Activated naive CD8-positive, alpha-beta T cell treated with anti-CD3 and anti-CD28 coated beads, Interleukin-2, amount 10 ng/mL, durations not matched to agents 7 days and 5 days (primary cell): Measurements from ENCODE around the gene NXPH3. TPM values are rescaled to one million over a fixed set of nuclear protein-coding genes. Genes with fewer than 3 reads are reported as not detected.

Source experiments
- ATAC-seq: fragments of 150-1000 bp; cut with Tn5 transposase; one replicate; pipeline ENCODE4 v1.10.0; 2021; ENCODE audit warnings: low read depth, moderate library complexity
- POLR2A ChIA-PET: fragments of 350-600 bp; sonication (Branson Sonifier 250); formaldehyde crosslinking; loops from one replicate; lab custom pipeline; 2021; ENCODE audit warnings: antibody characterized with exemption; lab: Charles Lee
- DNase-seq: peaks from one replicate; pipeline ENCODE4 v3.0.0; 2021
- H3K27ac Mint-ChIP-seq: one replicate; pipeline ENCODE4 v1.8.0; 2022; ENCODE audit warnings: mild to moderate bottlenecking, mixed read lengths
- H3K27me3 Mint-ChIP-seq: one replicate; pipeline ENCODE4 v1.8.0; 2022; ENCODE audit warnings: mild to moderate bottlenecking, moderate library complexity, mixed read lengths
- H3K36me3 Mint-ChIP-seq: one replicate; pipeline ENCODE4 v1.8.0; 2021; ENCODE audit warnings: mild to moderate bottlenecking, mixed read lengths
- H3K4me1 Mint-ChIP-seq: one replicate; pipeline ENCODE4 v1.8.0; 2021; ENCODE audit warnings: mixed read lengths
- H3K4me3 Mint-ChIP-seq: one replicate; pipeline ENCODE4 v1.8.0; 2022; ENCODE audit warnings: mild to moderate bottlenecking, moderate library complexity, mixed read lengths
- H3K9me3 Mint-ChIP-seq: one replicate; pipeline ENCODE4 v1.8.0; 2021; ENCODE audit warnings: mixed read lengths
- total RNA-seq, 2 experiments: library from RNA; stranded (reverse); gene quantifications; one replicate each; pipeline ENCODE4 v1.2.3, GENCODE V29; 2021

The NXPH3 gene
- total RNA-seq, 2 experiments from 2014 or later, result 0.14 TPM; not detected in 1

DNA sequence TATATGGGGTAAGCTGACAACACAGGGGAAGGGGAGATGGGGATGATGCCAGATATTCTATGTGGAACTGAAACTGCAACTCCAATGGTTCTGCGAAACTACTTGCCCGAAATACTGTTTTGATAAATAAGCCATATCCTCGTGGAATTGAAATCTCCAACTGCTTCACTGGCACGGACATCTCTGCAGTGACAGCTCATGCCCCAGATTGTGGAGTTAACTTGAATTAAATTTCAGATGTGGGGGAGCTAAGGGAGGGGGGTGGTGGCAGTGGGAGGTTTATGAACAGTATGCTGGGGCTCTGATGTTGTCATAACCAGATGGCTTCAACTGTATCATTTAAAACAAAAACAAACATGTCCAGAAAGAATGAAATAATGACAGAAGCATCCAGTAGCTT is 21.8 kb downstream of the NXPH3 start:
- no peak for ATAC-seq
- no peaks in the 10 kb centered on the region for H3K9me3 Mint-ChIP-seq
- H3K4me1 Mint-ChIP-seq, result no peaks in the 10 kb centered on the region
- no peak overlapping the region for H3K4me3 Mint-ChIP-seq
- POLR2A ChIA-PET, result no interaction called here
- peaks cover 13% of the 10 kb centered on the region for H3K36me3 Mint-ChIP-seq
- H3K27me3 Mint-ChIP-seq, result no peaks in the 10 kb centered on the region
- DNase-seq, result no peak
- H3K27ac Mint-ChIP-seq, result no peak overlapping the region

DNA sequence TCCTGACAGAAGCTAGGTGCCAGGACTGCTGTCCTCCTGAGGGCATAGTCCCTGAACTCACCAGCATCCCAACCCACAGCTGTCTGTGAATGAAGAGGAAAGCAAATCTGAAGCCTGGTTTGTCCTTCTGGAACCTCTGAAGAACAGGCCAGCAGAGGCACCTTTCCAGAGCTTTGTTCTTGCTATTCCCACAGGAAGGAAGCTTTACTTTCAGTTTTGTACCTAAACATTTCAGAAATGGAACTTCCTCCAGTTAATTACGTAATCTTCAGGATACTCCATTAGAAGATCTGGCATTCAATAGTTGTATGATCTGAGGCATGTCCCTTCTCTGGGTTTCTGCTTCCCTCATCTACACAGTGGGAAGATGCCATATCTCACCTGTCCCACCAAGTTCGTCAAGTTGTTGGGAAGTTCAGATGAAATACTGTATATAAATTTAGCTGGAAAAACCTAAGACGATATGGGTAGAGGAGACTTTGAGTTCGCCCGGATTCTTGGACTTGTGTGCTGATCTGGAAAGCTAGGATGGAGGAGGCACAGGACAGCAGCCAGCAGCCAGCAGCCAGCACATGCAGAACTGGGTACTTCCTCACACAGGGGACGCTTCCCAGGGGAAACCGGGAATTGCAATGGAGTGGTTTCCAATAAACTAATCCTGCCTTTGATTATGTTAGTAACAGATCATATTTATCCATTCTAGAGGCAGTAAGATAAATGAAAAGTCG is 22.4 kb downstream of the NXPH3 start:
- no peak overlapping the region for H3K4me3 Mint-ChIP-seq

DNA sequence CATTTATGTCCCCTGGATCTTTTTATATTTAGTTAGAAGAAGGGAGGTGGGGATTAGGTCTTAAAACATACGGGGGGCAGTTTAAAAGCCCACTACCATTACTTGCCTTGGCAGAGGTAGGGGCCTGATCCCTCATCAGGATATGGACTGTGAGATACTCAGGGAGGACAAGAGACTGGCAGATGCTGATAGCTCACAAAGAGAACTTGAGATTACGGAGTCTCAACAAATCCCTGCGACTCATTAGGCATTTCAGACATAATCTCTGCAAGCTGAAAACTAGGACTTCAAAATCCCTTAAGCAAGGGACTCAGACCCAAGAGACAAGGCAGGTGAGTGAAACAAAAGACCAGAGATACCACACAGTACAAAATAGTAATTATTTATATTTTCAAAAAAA is 23.2 kb downstream of the NXPH3 start:
- H3K27ac Mint-ChIP-seq, result no peak overlapping the region
- no peaks in the 10 kb centered on the region for H3K27me3 Mint-ChIP-seq
- no peaks in the 10 kb centered on the region for H3K9me3 Mint-ChIP-seq
- H3K4me3 Mint-ChIP-seq, result no peak overlapping the region
- no peak for ATAC-seq
- POLR2A ChIA-PET, result no interaction called here
- no peak for DNase-seq
- H3K4me1 Mint-ChIP-seq, result peaks cover 3% of the 10 kb centered on the region
- H3K36me3 Mint-ChIP-seq, result peaks cover 18% of the 10 kb centered on the region

More for the DNA sequence above, 22.4 kb downstream of the NXPH3 start:
- no peaks in the 10 kb centered on the region for H3K9me3 Mint-ChIP-seq
- POLR2A ChIA-PET, result no interaction called here
- H3K27me3 Mint-ChIP-seq, result no peaks in the 10 kb centered on the region
- H3K4me1 Mint-ChIP-seq, result peaks cover 3% of the 10 kb centered on the region
- peaks cover 18% of the 10 kb centered on the region for H3K36me3 Mint-ChIP-seq
- DNase-seq, result no peak
- H3K27ac Mint-ChIP-seq, result no peak overlapping the region
- ATAC-seq, result no peak

DNA sequence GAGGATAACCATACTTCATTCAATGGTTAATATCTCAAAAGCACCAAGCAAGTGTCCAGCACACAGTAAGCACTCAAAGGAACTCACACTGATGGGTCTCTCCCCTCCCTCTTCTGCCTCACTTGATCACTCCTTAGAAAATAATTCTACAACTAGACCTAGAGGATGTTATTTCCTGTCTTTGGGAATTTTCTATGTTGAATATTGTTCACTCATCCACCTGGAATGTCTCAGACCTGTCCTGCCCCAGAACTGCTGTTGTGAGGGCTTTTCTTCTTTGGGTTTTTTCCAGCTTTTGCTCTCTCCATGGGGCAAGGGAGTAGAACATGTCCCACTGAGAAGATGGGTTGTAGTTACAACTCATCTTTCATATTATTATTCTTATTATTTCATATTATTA is 25.3 kb downstream of the NXPH3 start:
- Mint-ChIP-seq H3K36me3 (peaks cover 24% of the 10 kb centered on the region), H3K4me1 (peaks cover 3% of the 10 kb centered on the region), H3K9me3 (no peaks in the 10 kb centered on the region), H3K27ac (no peak overlapping the region), H3K27me3 (no peaks in the 10 kb centered on the region), H3K4me3 (no peak overlapping the region)
- POLR2A ChIA-PET, result no interaction called here
- no peak for DNase-seq
- ATAC-seq, result no peak

DNA sequence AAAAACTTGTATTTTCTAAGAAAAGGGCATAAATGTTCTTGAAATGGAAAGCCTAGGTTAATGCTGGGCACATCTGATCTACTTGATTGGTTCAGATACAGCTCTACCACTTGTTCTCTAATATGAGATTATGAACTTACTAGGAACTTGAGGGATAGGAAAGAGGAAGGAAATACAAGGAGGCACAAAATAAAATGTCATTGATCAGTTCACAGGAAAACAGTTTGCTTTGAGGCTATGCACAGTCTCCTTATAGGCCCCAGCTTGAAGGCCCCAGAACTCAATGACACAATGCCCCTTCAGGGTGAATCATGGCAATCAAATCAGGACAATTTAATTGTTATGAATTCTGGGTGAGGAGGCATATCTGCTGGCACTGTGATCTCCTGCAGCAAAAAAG is 27.1 kb downstream of the NXPH3 start:
- Mint-ChIP-seq H3K4me1 (peaks cover 3% of the 10 kb centered on the region), H3K27me3 (no peaks in the 10 kb centered on the region), H3K4me3 (no peak overlapping the region), H3K27ac (peak overlapping the region; percentile 23), H3K36me3 (peaks cover 20% of the 10 kb centered on the region), H3K9me3 (no peaks in the 10 kb centered on the region)
- POLR2A ChIA-PET, result interaction anchor here (0.6 kb wide), 1 partner anchor 75 kb away, joined by 4 read pairs; no protein-coding TSS in a partner anchor
- DNase-seq, result no peak
- ATAC-seq, result no peak

DNA sequence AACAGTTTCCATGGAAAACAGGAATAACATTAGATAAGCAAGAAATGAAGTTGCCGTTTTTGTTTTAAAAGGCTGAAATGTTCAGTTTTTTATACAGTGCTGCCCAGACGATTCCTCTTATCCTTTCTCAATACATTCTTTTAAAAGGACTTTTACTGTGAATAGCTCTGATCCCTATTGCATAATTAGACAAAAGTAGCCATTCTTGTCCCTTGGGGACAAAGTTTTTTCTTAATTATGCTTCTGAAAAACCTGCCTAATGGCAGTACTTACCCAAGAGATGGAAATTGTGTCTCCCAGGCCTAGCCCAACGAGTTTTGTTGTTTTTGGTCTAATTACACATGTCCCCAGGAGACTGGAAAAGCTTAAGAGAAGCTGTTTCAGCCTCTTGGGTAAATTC is 27.6 kb downstream of the NXPH3 start:
- H3K9me3 Mint-ChIP-seq, result no peaks in the 10 kb centered on the region
- no peak for DNase-seq
- H3K36me3 Mint-ChIP-seq, result peaks cover 20% of the 10 kb centered on the region
- ATAC-seq, result no peak
- no peaks in the 10 kb centered on the region for H3K27me3 Mint-ChIP-seq
- no peak overlapping the region for H3K4me3 Mint-ChIP-seq
- no peak overlapping the region for H3K27ac Mint-ChIP-seq
- POLR2A ChIA-PET, result interaction anchor here (0.6 kb wide), 1 partner anchor 74 kb away, joined by 4 read pairs; no protein-coding TSS in a partner anchor
- peaks cover 3% of the 10 kb centered on the region for H3K4me1 Mint-ChIP-seq

DNA sequence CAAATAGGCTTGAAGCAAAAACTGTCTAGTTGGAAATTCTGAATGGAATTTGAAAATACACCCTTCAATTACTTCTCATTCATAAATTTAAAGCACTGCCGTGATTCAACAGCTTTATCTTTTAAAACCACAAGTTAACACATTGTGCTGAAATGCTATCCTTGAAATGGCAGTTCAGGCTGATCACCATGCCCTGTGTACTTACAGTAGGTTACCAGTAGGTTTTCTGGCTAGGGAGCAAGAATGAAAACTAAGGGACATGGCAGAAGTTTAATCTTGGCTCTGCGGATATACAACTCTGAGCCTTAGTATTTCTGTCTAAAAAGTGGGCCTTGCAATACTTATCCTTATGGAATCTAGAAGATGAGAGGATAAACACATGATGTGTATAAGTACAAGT is 28.0 kb downstream of the NXPH3 start:
- DNase-seq, result no peak
- Mint-ChIP-seq H3K27ac (no peak overlapping the region), H3K4me1 (peaks cover 3% of the 10 kb centered on the region), H3K36me3 (peaks cover 20% of the 10 kb centered on the region), H3K27me3 (no peaks in the 10 kb centered on the region), H3K4me3 (no peak overlapping the region), H3K9me3 (no peaks in the 10 kb centered on the region)
- no peak for ATAC-seq
- POLR2A ChIA-PET, result no interaction called here

DNA sequence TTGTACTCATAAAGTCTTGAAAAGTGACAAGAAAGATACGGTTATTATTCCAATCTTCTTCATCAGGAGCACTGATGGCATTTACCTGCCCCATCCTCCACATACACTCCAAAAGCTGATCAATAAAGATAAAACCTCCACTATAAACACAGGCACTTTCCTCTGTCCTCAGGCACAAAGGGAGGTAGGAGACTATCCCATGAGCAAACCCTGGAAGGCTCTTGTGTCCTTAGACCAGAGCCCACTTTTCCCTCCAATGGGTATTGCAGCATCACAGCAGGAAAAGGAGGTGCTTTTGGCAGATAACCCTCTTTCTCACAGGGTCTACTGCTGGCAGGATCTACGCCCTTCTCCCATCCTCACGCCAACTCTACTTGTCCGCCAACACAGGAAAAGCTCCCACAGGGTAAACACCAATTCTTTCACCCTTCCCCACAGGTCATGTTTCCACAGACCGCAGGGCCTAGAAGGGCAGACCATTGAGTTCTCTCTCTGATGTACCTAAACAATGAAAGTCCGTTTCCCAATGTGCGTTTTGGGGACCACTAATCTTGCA is 28.7 kb downstream of the NXPH3 start:
- Mint-ChIP-seq H3K27me3 (no peaks in the 10 kb centered on the region), H3K27ac (no peak overlapping the region), H3K4me3 (no peak overlapping the region), H3K9me3 (no peaks in the 10 kb centered on the region), H3K4me1 (peaks cover 3% of the 10 kb centered on the region), H3K36me3 (peaks cover 23% of the 10 kb centered on the region)
- DNase-seq (no peak), ATAC-seq (no peak)
- POLR2A ChIA-PET, result no interaction called here

DNA sequence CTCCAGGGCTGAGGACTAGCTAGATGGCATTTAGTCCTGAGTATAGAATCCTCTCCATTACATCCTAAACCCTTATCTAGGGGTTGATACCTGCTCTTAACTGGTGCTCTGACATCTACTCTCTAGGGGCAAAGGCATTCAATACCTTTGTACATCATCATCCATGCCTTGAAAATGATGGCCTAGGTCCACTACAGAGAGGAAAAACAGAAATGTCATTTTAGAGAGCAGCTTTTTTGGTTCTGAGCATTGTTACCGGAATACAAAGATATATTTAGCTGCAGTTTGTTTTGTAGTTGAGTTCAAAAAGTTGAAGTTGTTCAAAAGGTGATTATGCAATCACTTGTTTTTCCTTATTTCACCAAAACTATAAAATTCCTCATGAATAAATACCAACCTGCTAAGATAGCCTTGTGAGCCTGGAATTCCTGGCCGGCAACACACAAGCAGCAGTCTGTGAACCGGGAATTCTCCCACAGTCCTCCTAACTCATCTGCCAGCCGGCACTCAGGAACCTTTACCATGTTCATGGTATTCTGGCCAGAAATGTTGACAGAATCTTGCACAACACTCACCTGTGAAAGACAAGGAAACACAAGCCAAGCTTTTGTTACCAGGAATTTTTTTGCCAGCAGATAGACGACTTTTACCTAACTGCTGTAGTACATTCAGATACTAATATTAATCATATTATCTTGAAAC is 35.4 kb downstream of the NXPH3 start:
- Mint-ChIP-seq H3K4me1 (peaks cover 3% of the 10 kb centered on the region), H3K9me3 (no peaks in the 10 kb centered on the region)
- POLR2A ChIA-PET, result interaction anchor here (0.6 kb wide), 1 partner anchor 1510 kb away, joined by 3 read pairs; the partner anchor contains the start of gene CBX1

DNA sequence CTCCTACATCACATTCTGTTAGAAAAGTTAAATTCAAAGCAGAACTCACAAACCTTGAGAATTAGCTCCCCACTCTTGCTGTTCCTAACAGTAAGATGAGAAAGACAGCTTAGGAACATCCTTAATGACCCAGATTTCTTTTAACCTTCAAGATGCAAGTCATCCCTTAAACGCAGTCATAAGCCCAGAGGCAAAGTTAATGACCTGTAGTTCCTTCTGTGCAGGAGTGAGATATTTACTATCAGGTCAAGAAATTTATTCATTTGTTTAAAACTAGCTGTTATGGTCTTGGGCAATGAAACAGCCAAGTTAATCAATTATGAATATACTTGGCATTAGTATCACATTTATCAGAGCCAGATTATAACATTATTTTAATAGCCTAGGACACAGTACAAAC is 37.1 kb downstream of the NXPH3 start:
- DNase-seq, result no peak
- Mint-ChIP-seq H3K27me3 (no peaks in the 10 kb centered on the region), H3K27ac (no peak overlapping the region), H3K9me3 (no peaks in the 10 kb centered on the region), H3K4me3 (no peak overlapping the region), H3K4me1 (peaks cover 6% of the 10 kb centered on the region), H3K36me3 (peaks cover 23% of the 10 kb centered on the region)
- ATAC-seq, result no peak
- POLR2A ChIA-PET, result no interaction called here

More for the DNA sequence above, 35.4 kb downstream of the NXPH3 start:
- Mint-ChIP-seq H3K4me3 (no peak overlapping the region), H3K36me3 (peaks cover 28% of the 10 kb centered on the region), H3K27ac (no peak overlapping the region), H3K27me3 (no peaks in the 10 kb centered on the region)
- no peak for ATAC-seq
- DNase-seq, result no peak

DNA sequence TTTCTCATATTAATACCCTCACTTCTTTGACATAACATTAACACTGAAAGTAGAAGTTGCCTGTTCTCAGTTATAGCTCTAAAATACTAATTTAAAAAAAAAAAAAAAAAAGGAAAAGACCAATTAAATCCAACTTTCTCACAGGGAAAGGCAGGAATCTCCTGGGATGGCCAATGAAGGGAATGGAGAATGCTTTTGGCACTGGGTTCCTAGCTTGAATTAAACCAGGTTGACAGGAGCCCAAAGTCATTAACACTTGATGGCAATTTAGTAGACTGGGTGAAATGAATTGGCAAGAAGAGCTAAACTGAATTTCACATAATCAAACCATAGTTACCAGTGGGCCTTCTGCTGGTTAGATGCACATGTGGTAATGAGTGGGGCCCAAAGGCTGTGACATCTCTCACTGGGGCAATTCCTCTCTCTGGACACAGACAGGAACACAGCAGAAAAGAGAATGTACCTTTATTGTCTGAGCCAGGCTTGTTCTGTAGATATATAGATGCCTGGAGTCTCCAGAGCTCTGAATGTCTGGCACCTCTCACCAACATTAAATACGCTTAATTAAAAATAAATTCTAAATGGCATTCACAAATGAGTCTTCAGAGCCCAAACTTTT is 37.6 kb downstream of the NXPH3 start:
- Mint-ChIP-seq H3K36me3 (peaks cover 25% of the 10 kb centered on the region), H3K27ac (no peak overlapping the region), H3K4me3 (no peak overlapping the region), H3K4me1 (peaks cover 7% of the 10 kb centered on the region), H3K9me3 (no peaks in the 10 kb centered on the region), H3K27me3 (no peaks in the 10 kb centered on the region)
- POLR2A ChIA-PET, result no interaction called here
- ATAC-seq (no peak), DNase-seq (no peak)

DNA sequence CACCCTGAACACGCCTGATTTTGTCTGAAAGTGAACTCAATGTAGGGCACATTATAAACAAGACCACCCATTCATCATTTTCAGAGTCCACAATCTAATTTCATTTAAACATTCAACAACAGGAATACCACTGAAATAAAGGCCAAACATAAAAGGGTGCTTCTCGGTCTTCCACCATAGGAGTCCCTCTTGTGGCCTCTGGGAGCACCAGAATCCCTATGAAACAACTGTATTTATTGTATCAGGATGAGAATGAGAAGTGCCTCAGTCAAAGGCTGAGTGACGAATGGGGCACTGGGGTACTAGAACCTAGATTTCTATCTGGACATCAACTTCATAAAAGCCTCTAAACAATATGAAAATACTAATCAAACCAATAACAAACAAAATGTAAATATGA is 40.4 kb downstream of the NXPH3 start:
- Mint-ChIP-seq H3K27me3 (no peaks in the 10 kb centered on the region), H3K36me3 (peaks cover 26% of the 10 kb centered on the region), H3K9me3 (no peaks in the 10 kb centered on the region), H3K4me3 (no peak overlapping the region), H3K27ac (no peak overlapping the region), H3K4me1 (peaks cover 17% of the 10 kb centered on the region)
- DNase-seq (no peak), ATAC-seq (no peak)
- POLR2A ChIA-PET, result no interaction called here

DNA sequence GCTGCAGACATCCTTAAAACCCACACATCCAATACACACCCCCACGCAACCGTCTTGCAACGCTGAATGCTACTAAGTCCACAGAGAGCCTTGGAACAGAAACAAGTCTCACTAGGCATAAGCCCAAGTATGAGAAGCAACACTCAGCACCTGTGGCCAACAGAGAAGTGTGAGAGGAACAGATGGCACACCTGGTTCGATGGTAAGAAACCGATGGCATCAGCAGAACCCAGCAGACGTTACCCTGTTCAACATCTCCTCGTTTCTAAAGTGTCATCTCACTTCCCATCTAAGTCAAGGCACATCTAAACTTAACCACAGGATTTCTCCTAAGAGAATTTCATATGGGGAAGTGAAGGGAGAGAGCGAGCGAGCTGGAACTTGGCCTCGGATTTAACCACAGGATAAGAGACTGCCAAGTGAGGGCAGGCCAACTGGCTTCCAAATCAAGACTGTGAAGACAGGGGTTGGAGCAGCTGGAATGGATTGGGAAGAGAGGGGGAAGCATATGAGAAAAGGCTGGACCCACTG is 41.0 kb downstream of the NXPH3 start:
- Mint-ChIP-seq H3K9me3 (no peaks in the 10 kb centered on the region), H3K27me3 (no peaks in the 10 kb centered on the region), H3K27ac (no peak overlapping the region), H3K36me3 (peaks cover 27% of the 10 kb centered on the region), H3K4me1 (peaks cover 18% of the 10 kb centered on the region), H3K4me3 (no peak overlapping the region)
- ATAC-seq, result no peak
- no peak for DNase-seq
- POLR2A ChIA-PET, result no interaction called here
